Activated CD8-positive, alpha-beta memory T cell treated with anti-CD3 and anti-CD28 coated beads, Interleukin-2, amount 50 U/mL, for 24 hours (primary cell): ENCODE results near the gene SAMD4B.

ENCODE experiments used
- DNase-seq: peaks from one replicate; pipeline ENCODE4 v3.0.0-alpha.2; 2020; ENCODE audit errors: extremely low read depth

The SAMD4B gene

GRCh38 chr19:39425744-39426143, 83.5 kb downstream of the SAMD4B start:
- DNase-seq, result no peak

GRCh38 chr19:39426170-39426569, 83.9 kb downstream of the SAMD4B start:
- no peak for DNase-seq

DNA sequence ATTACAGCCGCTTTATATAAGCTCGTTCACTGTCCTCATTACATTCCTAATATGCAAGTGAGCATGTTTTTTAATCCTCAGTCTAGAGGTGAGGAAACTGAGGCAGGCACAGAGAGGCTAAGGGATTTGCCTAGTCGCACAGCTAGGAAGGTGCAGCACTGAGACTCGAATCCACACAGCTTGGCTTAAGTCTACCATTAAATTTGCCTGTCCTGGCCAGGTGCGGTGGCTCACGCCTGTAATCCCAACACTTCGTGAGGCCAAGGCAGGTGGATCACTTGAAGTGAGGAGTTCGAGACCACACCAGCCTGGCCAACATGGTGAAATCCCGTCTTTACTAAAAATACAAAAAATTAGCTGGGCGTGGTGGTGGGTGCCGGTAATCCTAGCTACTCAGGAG, 85.5 kb downstream of the SAMD4B start:
- no peak for DNase-seq

DNA sequence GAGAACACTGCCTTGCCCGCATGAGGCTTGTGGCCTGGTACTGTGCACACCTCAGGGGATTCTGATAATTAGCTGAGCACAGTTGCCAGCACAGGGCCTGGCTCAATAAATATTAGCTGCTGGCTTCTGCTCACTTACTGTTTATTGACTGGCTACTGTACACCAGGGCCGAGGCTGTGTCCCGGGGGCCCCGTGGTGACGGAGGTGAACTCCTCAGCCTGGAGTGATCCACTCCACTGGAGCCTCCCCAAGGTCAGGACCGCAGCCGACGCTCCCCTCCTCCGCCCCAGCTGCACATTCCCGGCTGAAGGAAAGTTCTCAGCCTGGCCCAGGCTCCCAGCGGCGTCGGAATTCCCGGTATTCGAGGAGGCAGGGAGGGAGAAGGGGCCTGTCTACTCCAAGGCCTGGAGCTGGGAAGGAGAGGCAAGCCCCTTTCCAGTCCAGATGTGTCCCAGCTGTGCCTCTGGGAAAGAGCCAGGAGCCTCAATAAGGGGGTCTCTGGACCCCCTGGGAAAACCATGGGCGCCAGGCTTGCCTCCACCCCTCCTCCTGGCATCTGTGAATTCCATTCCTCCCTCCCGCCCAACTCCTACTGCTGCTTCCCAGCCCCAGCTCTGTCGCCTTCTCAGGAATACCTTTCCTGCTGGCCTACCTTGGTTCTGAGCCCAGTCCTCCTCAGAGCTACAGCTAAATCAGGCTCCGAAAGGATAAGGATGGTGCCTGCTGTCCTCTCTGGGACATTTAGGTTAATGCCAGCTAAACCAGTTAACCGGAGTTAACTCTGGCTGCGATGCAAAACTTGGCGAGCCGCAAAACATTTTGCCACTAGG, 86.3 kb downstream of the SAMD4B start:
- no peak for DNase-seq

DNA sequence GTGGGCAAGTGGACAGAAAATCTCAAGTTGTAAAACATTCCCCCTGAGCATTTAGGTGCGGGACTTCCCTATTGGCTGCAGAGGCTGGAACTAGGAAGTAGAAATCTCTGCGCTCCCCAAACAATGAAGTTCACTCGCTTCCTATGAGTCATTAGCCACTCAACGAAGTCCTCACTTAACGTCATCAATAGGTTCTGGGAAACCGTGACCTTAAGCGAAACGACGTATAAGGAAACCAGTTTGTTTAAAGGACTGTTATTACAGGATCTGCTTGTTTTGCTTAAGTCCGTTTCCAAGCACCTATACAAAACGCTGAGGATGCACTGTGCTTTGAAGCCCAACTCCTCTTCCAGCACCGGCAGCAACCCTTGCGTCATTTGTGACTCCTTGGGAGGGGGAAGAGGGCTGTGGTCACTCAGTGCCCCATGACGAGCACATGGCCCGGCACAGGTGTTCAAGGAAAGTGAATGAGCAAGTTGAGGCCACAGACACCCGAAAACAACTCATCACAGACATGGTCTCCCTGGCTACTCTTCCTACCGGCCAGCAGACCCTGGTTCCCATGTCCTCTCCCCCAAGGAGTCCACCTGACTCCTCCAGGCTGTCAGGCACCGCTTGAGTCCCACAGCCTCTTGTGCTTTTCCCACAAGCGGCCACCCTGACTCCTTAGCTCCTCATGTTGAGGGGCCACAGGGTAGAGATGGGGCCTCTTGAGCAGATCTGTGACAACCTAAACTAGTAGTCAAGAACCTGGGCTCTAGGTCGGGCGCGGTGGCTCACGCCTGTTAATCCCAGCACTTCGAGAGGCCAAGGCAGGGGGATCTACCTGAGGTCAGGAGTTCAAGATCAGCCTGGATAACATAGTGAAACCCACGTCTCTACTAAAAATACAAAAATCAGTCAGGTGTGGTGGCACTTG, 88.7 kb downstream of the SAMD4B start:
- no peak for DNase-seq

GRCh38 chr19:39432677-39433025, 90.4 kb downstream of the SAMD4B start:
- no peak for DNase-seq

DNA sequence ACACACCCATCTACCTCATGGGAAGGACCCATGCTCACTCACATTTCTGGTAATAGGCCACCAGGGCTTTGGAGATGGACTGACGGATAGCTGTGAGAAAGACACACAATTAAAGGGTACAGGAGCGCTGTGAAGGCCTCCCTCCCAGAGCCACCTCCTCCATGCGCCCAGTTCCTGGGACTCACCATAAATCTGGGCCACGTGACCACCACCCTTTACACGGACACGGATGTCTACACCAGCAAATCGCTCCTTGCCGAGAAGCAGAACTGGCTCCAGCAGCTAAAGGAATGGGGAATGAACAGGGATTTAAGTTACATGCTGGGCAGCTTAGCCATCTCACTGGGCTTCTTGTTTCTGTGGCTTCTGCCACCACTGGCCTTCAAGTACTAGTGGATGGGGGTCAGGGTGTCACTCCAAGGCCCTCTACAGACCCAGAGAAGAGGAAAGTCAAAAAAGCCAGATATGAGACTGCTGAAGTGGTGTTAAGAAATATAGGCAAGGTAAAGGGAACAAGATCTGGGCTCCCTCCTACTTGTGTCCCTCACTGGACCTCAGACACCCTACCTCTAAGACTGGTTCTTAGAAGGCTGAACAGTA, 91.4 kb downstream of the SAMD4B start:
- DNase-seq, result no peak

- DNase-seq, result no peak
Measured at GRCh38 chr19:39434123-39435076, 92.2 kb downstream of the SAMD4B start.
